ENCODE data around the gene ZNF558.

ZNF558 gene

GRCh38 chr19:8832132-8833021 lies at the start of gene ZNF558, which contains the start of gene MBD3L1:
TSS of gene ZNF558 (minus strand) at chr19:8832304. CDS start at chr19:8822659, 9,645 bp downstream.
TSS of gene MBD3L1 (plus strand) at chr19:8832377. CDS start at chr19:8842679, 10,302 bp downstream.
- peak; percentile 88 to 89 for DNase-seq

GRCh38 chr19:8881512-8881911 lies 49.4 kb upstream of the ZNF558 start:
- DNase-seq = no peak

GRCh38 chr19:8880868-8881488 lies 48.9 kb upstream of the ZNF558 start:
- DNase-seq = no peak

- DNase-seq = no peak
These were observed 46.0 kb upstream of the ZNF558 start for GRCh38 chr19:8877854-8878705.

GRCh38 chr19:8866344-8866743 lies 34.2 kb upstream of the ZNF558 start:
- no peak for DNase-seq

GRCh38 chr19:8858260-8858659 lies 26.2 kb upstream of the ZNF558 start:
- DNase-seq = no peak

- DNase-seq = no peak
These were observed 18.4 kb upstream of the ZNF558 start for GRCh38 chr19:8850488-8850887.

- DNase-seq = no peak
These were observed 17.1 kb upstream of the ZNF558 start for GRCh38 chr19:8849232-8849631.

DNA sequence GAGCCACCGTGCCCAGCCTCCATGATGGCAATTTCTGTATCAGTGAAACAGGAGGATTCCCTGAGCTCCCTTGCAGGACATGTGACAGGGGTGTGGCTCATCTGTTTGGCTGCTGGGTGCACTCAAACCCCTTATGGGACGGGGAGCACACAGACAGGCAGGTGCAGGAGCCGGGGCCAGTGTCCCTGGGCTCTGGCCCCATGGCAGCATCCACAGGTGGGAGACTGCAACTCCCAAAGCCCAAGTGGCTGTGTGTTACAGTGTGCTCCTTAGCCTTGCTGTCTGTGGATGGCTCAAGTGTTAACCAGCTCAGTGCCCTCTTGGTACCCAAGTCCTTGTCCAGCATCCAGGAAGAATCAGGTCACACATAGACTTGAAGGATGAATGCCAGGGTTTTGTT lies 14.7 kb upstream of the ZNF558 start:
- no peak for DNase-seq

GRCh38 chr19:8840708-8841107 lies 8.6 kb upstream of the ZNF558 start:
- DNase-seq = no peak

- DNase-seq = no peak
These were observed 3.8 kb upstream of the ZNF558 start for GRCh38 chr19:8835877-8836276.

DNA sequence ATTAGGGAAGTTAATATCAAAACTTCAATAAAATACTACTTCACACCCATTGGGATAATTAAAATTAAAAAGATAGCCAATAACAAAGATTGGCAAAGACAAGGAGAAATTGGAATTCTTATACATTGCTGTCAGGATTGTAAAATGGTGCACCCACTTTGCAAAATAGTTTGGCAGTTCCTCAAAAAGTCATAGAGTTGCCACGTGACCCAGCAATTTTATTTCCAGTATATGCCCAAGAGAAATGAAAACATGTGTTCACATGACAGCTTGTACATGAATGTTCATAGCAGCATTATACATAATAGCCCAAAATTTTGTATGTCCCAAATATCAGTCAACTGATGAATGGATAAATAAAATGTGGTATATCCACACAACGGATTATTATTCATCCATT lies 3.3 kb upstream of the ZNF558 start:
- DNase-seq = no peak

GRCh38 chr19:8831832-8832131 lies 322 bp downstream of the ZNF558 start:
- peak; percentile 64 to 66 for DNase-seq

DNA sequence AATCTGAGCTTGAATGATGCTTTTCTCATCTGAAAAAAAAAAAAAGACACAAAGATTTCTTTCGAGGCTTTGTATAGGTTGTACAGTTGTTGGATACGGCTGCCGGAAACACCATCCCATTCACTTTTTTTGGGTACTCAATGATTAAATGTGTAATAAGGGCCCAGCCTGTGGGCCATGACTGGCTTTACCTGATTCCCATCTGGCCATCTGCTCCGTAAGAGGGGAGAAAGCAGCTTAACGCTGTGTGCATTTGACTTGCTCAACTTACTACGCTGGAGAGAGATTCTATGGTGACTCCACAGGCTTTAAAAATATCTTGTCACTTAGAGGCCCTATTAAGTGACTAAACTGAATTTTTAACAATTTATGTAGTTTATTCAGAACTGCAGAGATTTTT lies 731 bp downstream of the ZNF558 start:
- no peak for DNase-seq

GRCh38 chr19:8827277-8827676 lies 4.8 kb downstream of the ZNF558 start:
- no peak for DNase-seq

DNA sequence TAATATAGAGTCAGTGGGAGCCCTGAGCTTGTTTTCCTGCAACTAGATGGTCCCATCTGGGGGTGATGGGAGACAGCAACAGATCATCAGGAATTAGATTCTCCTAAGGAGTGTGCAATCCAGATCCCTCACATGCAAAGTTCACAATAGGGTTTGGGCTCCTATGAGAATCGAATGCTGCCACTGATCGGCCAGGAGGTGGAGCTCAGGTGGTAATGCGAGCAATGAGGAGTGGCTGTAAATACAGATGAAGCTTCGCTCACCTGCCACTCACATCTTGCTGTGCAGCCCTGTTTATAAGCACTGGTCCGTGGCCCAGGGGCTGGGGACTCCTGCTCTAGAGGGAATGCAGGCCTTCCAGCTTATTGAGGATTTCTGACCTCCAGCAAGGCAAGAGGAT lies 5.7 kb downstream of the ZNF558 start:
- no peak for DNase-seq

GRCh38 chr19:8821748-8822241 lies 10.3 kb downstream of the ZNF558 start:
- no peak for DNase-seq

GRCh38 chr19:8820234-8820633 lies 11.9 kb downstream of the ZNF558 start:
- DNase-seq = no peak

DNA sequence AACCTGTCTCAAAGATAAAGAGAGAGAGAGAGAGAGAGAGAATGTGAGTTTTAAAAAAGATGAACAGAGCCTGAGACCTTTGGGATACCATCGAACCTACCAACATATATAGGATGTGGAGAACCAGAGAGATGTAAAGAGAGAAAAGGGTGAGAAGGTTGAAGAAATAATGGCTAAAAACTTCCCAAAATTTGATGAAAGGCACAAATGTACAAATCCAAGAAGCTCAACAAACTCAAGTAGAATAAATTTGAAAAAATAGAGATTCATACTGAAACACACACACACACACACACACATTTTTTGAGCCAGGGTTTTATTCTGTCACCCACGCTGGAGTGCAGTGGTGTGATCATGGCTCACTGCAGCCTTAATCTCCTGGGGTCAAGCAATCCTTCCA lies 16.3 kb downstream of the ZNF558 start:
- DNase-seq = no peak

DNA sequence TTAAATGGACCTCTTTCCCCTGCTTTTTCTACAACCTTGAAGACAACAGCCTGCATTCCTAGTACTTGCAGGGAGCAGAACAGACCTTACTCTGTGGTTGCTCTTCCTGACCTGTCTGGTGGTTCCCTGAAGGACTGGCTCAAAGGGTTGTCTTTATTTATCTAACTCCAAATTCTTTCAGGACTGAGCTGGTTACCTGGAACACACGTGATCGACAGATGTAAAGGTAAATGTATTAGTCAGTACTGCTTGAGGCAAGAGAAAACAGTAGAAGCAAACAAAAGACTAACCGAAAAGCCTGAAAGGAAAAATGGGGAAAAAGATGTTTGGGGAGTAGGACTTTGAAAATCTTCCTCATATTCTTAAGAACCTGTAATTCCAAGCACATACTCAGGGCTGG lies 17.9 kb downstream of the ZNF558 start:
- DNase-seq = no peak

- no peak for DNase-seq
These were observed 20.6 kb downstream of the ZNF558 start for GRCh38 chr19:8811315-8812172.

- DNase-seq = no peak
These were observed 25.4 kb downstream of the ZNF558 start for GRCh38 chr19:8806661-8807060.
